HG03064 (cell line): Measurements from ENCODE around the gene TRPM6.

Experiments used
- ATAC-seq: cut with Tn5 transposase; IDR thresholded peaks from one replicate; pipeline ENCODE4 v1.9.1; 2021; ENCODE audit warnings: low read depth; ENCODE audit not compliant: unreplicated experiment

Gene TRPM6

GRCh38 chr9:74775396-74775795 lies 112.3 kb downstream of the TRPM6 start:
- no peak for ATAC-seq

GRCh38 chr9:74773886-74774479 lies 113.7 kb downstream of the TRPM6 start:
- no peak for ATAC-seq

- peak; percentile 52 for ATAC-seq
Measured at GRCh38 chr9:74772121-74772520, 115.6 kb downstream of the TRPM6 start.

GRCh38 chr9:74771672-74772071 lies 116.0 kb downstream of the TRPM6 start:
- no peak for ATAC-seq

- no peak for ATAC-seq
Measured at GRCh38 chr9:74771262-74771585, 116.5 kb downstream of the TRPM6 start.

- no peak for ATAC-seq
Measured at GRCh38 chr9:74770508-74771261, 117.0 kb downstream of the TRPM6 start.

GRCh38 chr9:74765481-74765971 lies 122.2 kb downstream of the TRPM6 start:
- no peak for ATAC-seq

GRCh38 chr9:74762950-74763349 lies 124.8 kb downstream of the TRPM6 start:
- no peak for ATAC-seq

- ATAC-seq = no peak
Measured at GRCh38 chr9:74760031-74760700, 127.6 kb downstream of the TRPM6 start.

- no peak for ATAC-seq
Measured at GRCh38 chr9:74755999-74756398, 131.7 kb downstream of the TRPM6 start.

GRCh38 chr9:74755355-74755754 lies 132.4 kb downstream of the TRPM6 start:
- ATAC-seq = no peak

GRCh38 chr9:74753650-74754049 lies 134.1 kb downstream of the TRPM6 start:
- no peak for ATAC-seq

- ATAC-seq = no peak
Measured at GRCh38 chr9:74748966-74749365, 138.8 kb downstream of the TRPM6 start.

- ATAC-seq = no peak
Measured at GRCh38 chr9:74742792-74743730, 144.7 kb downstream of the TRPM6 start.

GRCh38 chr9:74742191-74742790 lies 145.4 kb downstream of the TRPM6 start:
- ATAC-seq = no peak

GRCh38 chr9:74736646-74737045 lies 151.1 kb downstream of the TRPM6 start:
- no peak for ATAC-seq

- ATAC-seq = no peak
Measured at GRCh38 chr9:74735761-74736160, 152.0 kb downstream of the TRPM6 start.

GRCh38 chr9:74729136-74729695 lies 158.5 kb downstream of the TRPM6 start:
- no peak for ATAC-seq

GRCh38 chr9:74728176-74728575 lies 159.5 kb downstream of the TRPM6 start:
- ATAC-seq = no peak

GRCh38 chr9:74726581-74726980 lies 161.1 kb downstream of the TRPM6 start:
- no peak for ATAC-seq
